Endothelial cell of umbilical vein (primary cell): Measurements from ENCODE around the gene ZBTB20. TPM values are rescaled to one million over a fixed set of nuclear protein-coding genes. Genes with fewer than 3 reads are reported as not detected.

Source experiments
- BruUV-seq: library from RNA; stranded (reverse); fragments of 400-500 nt; replicated peaks from 2 replicates; lab custom pipeline; 2021; lab: Mats Ljungman, UMichigan
- CTCF ChIA-PET: fragments of 300-600, 350-600 bp; sonication (Branson Sonifier 250); formaldehyde crosslinking; loops from one replicate; lab custom pipeline; 2021; ENCODE audit warnings: antibody characterized with exemption, inconsistent platforms; lab: Charles Lee
- POLR2A ChIA-PET: fragments of 300-600, 350-600 bp; sonication (Branson Sonifier 250); formaldehyde crosslinking; loops from one replicate; lab custom pipeline; 2021; ENCODE audit warnings: antibody characterized with exemption, inconsistent platforms; lab: Charles Lee
- DNase-seq: peaks from one replicate; pipeline ENCODE4 v3.0.0-alpha.2; 2011; ENCODE audit warnings: low read depth, low spot score
- FAIRE-seq: peaks from 2 replicates; lab custom pipeline; 2011; peaks lifted over from hg19 to GRCh38; lab: Jason Lieb, UNC
- H2AFZ ChIP-seq: 2 replicates; pipeline ENCODE4 v1.6.0; 2012; ENCODE audit warnings: low read depth, low read length, control low read depth, inconsistent platforms
- H3K27ac ChIP-seq: 2 replicates; pipeline ENCODE4 v1.5.1; 2011; ENCODE audit warnings: low read depth, mild to moderate bottlenecking, control low read depth, low read length, moderate library complexity; ENCODE audit not compliant: insufficient read depth
- H3K27me3 ChIP-seq, 2 experiments: 2 replicates each; pipeline versions ENCODE4 v1.6.0 to v1.6.1; 2011; ENCODE audit warnings: low read length in 2 of 2, mixed read lengths in 1 of 2; ENCODE audit not compliant: control insufficient read depth in 2 of 2, insufficient read depth in 2 of 2
- H3K36me3 ChIP-seq, 2 experiments: 2 replicates in 1 of 2; 3 replicates in 1 of 2; pipeline ENCODE4 v1.5.1; 2011; ENCODE audit warnings: low read length in 2 of 2, mild to moderate bottlenecking in 1 of 2, moderate library complexity in 1 of 2; ENCODE audit not compliant: control insufficient read depth in 2 of 2, insufficient read depth in 2 of 2; ENCODE audit errors: extremely low read depth in 1 of 2
- H3K4me1 ChIP-seq: 3 replicates; pipeline ENCODE4 v1.5.1; 2011; ENCODE audit warnings: mild to moderate bottlenecking, low read length; ENCODE audit not compliant: control insufficient read depth, insufficient read depth; ENCODE audit errors: extremely low read depth
- H3K4me2 ChIP-seq: 2 replicates; pipeline ENCODE4 v1.6.1; 2011; ENCODE audit warnings: low read length, control low read depth, mixed read lengths; ENCODE audit not compliant: insufficient read depth
- H3K4me3 ChIP-seq, 3 experiments: fragments of 200-600 bp in 1 of 3; sonication (generic), shearing (Covaris generic) in 1 of 3; replicated peaks in 1 of 3; 2 replicates each; pipeline ENCODE4 v1.5.1; 2011 to 2016; ENCODE audit warnings: control low read depth in 3 of 3, low read length in 3 of 3, mild to moderate bottlenecking in 2 of 3, inconsistent platforms in 1 of 3, low read depth in 1 of 3, moderate library complexity in 1 of 3; ENCODE audit not compliant: insufficient read depth in 1 of 3
- H3K79me2 ChIP-seq: 2 replicates; pipeline ENCODE4 v1.6.0; 2012; ENCODE audit warnings: low read length, inconsistent platforms; ENCODE audit not compliant: control insufficient read depth, insufficient read depth
- H3K9ac ChIP-seq: replicated peaks from 2 replicates; pipeline ENCODE3; 2011; ENCODE audit warnings: low read length, control low read depth; ENCODE audit not compliant: insufficient read depth; ENCODE audit errors: extremely low read depth
- H3K9me1 ChIP-seq: replicated peaks from 3 replicates; pipeline ENCODE4 v1.6.0; 2011; ENCODE audit warnings: mild to moderate bottlenecking, low read length; ENCODE audit not compliant: control insufficient read depth, insufficient read depth; ENCODE audit errors: extremely low read depth
- H3K9me3 ChIP-seq: replicated peaks from 2 replicates; pipeline ENCODE4 v1.5.1; 2012; ENCODE audit warnings: low read length, inconsistent platforms; ENCODE audit not compliant: control insufficient read depth, insufficient read depth
- H4K20me1 ChIP-seq: replicated peaks from 2 replicates; pipeline ENCODE3; 2011; ENCODE audit warnings: mild to moderate bottlenecking, low read length; ENCODE audit not compliant: control insufficient read depth, insufficient read depth; ENCODE audit errors: extremely low read depth
- CTCF ChIP-seq, 2 donors: IDR thresholded peaks; 1 replicate in 1 of 2; 2 replicates in 1 of 2; pipeline ENCODE4 v1.5.1; 2011; ENCODE audit warnings: low read length in 2 of 2, mild to moderate bottlenecking in 2 of 2, moderate library complexity in 2 of 2, control low read depth in 1 of 2, inconsistent platforms in 1 of 2, low read depth in 1 of 2; ENCODE audit not compliant: insufficient read depth in 1 of 2; ENCODE audit errors: extremely low read depth in 1 of 2
- EZH2 ChIP-seq: IDR thresholded peaks from 2 replicates; pipeline ENCODE4 v1.6.1; 2012; ENCODE audit warnings: borderline replicate concordance, low read depth, mild to moderate bottlenecking, moderate library complexity, low read length, inconsistent platforms; ENCODE audit not compliant: severe bottlenecking
- FOS ChIP-seq: IDR thresholded peaks from 2 replicates; pipeline ENCODE4 v1.6.1; 2011; ENCODE audit warnings: mild to moderate bottlenecking, low read length, moderate library complexity, borderline replicate concordance; ENCODE audit not compliant: insufficient read depth
- GATA2 ChIP-seq: IDR thresholded peaks from 2 replicates; pipeline ENCODE4 v1.7.0; 2011; ENCODE audit warnings: low read depth, mild to moderate bottlenecking, moderate library complexity, mixed read lengths, low read length; ENCODE audit not compliant: insufficient read length, insufficient read depth
- JUN ChIP-seq: IDR thresholded peaks from 2 replicates; pipeline ENCODE4 v1.6.1; 2011; ENCODE audit warnings: borderline replicate concordance, low read depth; ENCODE audit not compliant: insufficient read length, insufficient read depth
- MYC ChIP-seq: IDR thresholded peaks from one replicate; pipeline ENCODE4 v1.6.1; 2011; ENCODE audit warnings: mild to moderate bottlenecking, low read depth, low read length
- POLR2A ChIP-seq: IDR thresholded peaks from 2 replicates; pipeline ENCODE4 v1.6.1; 2012; ENCODE audit warnings: low read depth, mild to moderate bottlenecking, control low read depth, low read length
- POLR2AphosphoS5 ChIP-seq: IDR thresholded peaks from 2 replicates; pipeline ENCODE4 v1.6.1; 2012; ENCODE audit warnings: low read depth, mild to moderate bottlenecking, control low read depth, low read length, moderate library complexity; ENCODE audit not compliant: insufficient read depth
- dilution Hi-C: fragments of 300-500 bp; cut with MboI; formaldehyde crosslinking; loops from one replicate; pipeline ENCODE4 v1.15.0; 2019; ENCODE audit warnings: low sequenced_read_pairs; ENCODE audit not compliant: extremely low pct_ligation_motif_present
- intact Hi-C: fragments of 100-400 bp; cut with micrococcal nuclease; formaldehyde crosslinking; loops from one replicate; pipeline ENCODE4 v1.10.0; 2022
- polyA plus RNA-seq, 4 experiments: library from polyadenylated mRNA; depleted of rRNA in 3 of 4; stranded (reverse) in 3 of 4; unstranded in 1 of 4; fragments of >200 nt; gene quantifications; 2 replicates each; pipeline versions ENCODE4 v1.2.1 to v1.2.3, GENCODE V29; 2011 to 2012; ENCODE audit warnings: missing spikeins in 1 of 4
- total RNA-seq: library from RNA; stranded (reverse); gene quantifications from 2 replicates; pipeline ENCODE4 v1.2.3, GENCODE V29; 2021
- TF ChIP-seq, protein P1 (sequence below): IDR thresholded peaks from 2 replicates; pipeline ENCODE4 v1.6.1; 2011; ENCODE audit not compliant: insufficient read depth, insufficient read length

ZBTB20 gene
- total and polyA plus RNA-seq, 2 donors (not counting 3 experiments of a cell fraction or from before 2014, with no cell fraction given), result 2.1 to 20.5 TPM

- CTCF ChIA-PET, result interaction anchor here (1.6 kb wide), 1 partner anchor 9 kb away, joined by 4 read pairs; no protein-coding TSS in a partner anchor
- peak; percentile 11 for DNase-seq
- Histone ChIP-seq H2AFZ (no peak overlapping the region), H3K79me2 (no peaks in the 10 kb centered on the region), H3K27me3 (no peaks in the 10 kb centered on the region), H3K36me3 (no peaks in the 10 kb centered on the region), H3K4me2 (no peak overlapping the region), H3K9me1 (no peaks in the 10 kb centered on the region), H3K4me1 (peaks cover 16% of the 10 kb centered on the region), H3K9ac (no peak overlapping the region), H3K9me3 (no peaks in the 10 kb centered on the region), H3K27ac (no peak overlapping the region), H4K20me1 (no peaks in the 10 kb centered on the region), H3K4me3 (no peak overlapping the region)
- FAIRE-seq, result no peak
- intact Hi-C loops (no loop called here), dilution Hi-C loops (no loop called here)
- BruUV-seq, result no TSS peak
- POLR2A ChIA-PET, result interaction anchor here (0.6 kb wide), 1 partner anchor 32 kb away, joined by 3 read pairs; no protein-coding TSS in a partner anchor
- TF ChIP-seq POLR2A, result no peak
- TF ChIP-seq JUN, result no peak
- TF ChIP-seq MYC, result no peak
- no peak for TF ChIP-seq POLR2AphosphoS5
- no peak for TF ChIP-seq GATA2
- no peak for TF ChIP-seq FOS
- no peak for TF ChIP-seq CTCF (IDR thresholded peaks at IDR 0.05; ENCODE audit: extremely low read depth in 1 of 2, insufficient read depth in 1 of 2, low read depth in 1 of 2, low read length in 2 of 2)
- TF ChIP-seq, protein P1, sequence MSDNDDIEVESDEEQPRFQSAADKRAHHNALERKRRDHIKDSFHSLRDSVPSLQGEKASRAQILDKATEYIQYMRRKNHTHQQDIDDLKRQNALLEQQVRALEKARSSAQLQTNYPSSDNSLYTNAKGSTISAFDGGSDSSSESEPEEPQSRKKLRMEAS, result no peak
- TF ChIP-seq EZH2, result no peak
Measured at GRCh38 chr3:114446600-114446999, 700.5 kb downstream of the ZBTB20 start.
